HepG2 (cell line): ENCODE measurements around the gene ANKRD65. TPM values are rescaled to one million over a fixed set of nuclear protein-coding genes. Genes with fewer than 3 reads are reported as not detected.
A peak's percentile ranks its signal among the peaks of the same experiment; 100 is the strongest.

Source experiments
- AKAP8 ChIP-seq: sonication (generic); formaldehyde crosslinking; IDR thresholded peaks from 2 replicates; pipeline ENCODE4 v1.5.1; 2020; ENCODE audit warnings: mild to moderate bottlenecking, missing genetic modification reagents
- ASH2L ChIP-seq: fragments of 300-600, 200-600 bp; sonication (generic); IDR thresholded peaks from 2 replicates; pipeline ENCODE4 v1.7.0; 2017; ENCODE audit warnings: low read depth, mild to moderate bottlenecking, moderate library complexity, mixed read lengths, low read length; ENCODE audit not compliant: insufficient read length
- ATF1 ChIP-seq: IDR thresholded peaks from 2 replicates; pipeline ENCODE4 v1.6.1; 2016; ENCODE audit warnings: mild to moderate bottlenecking, control low read depth
- ATF7 ChIP-seq, 2 experiments: fragments of 450-650 bp in 1 of 2; sonication (generic) in 1 of 2; formaldehyde crosslinking in 1 of 2; IDR thresholded peaks; 2 replicates each; pipeline versions ENCODE4 v1.4.0 to v1.6.1; 2016 to 2020; ENCODE audit warnings: antibody characterized with exemption in 1 of 2, mild to moderate bottlenecking in 1 of 2, missing genetic modification reagents in 1 of 2
- ELF3 ChIP-seq: IDR thresholded peaks from 2 replicates; pipeline ENCODE4 v1.6.1; 2016; ENCODE audit warnings: missing genetic modification reagents, missing compliant biosample characterization
- HNRNPLL ChIP-seq: fragments of 200-400 bp; formaldehyde crosslinking; IDR thresholded peaks from 2 replicates; pipeline ENCODE4 v1.6.1; 2017; ENCODE audit warnings: mild to moderate bottlenecking, low read depth, low read length; ENCODE audit not compliant: poor library complexity, severe bottlenecking
- KLF12 ChIP-seq: sonication (generic); formaldehyde crosslinking; IDR thresholded peaks from 2 replicates; pipeline ENCODE4 v1.4.0; 2020; ENCODE audit warnings: missing genetic modification reagents, borderline replicate concordance
- MED8 ChIP-seq: sonication (generic); formaldehyde crosslinking; IDR thresholded peaks from 2 replicates; pipeline ENCODE4 v1.8.1; 2023; ENCODE audit warnings: mild to moderate bottlenecking, missing genetic modification reagents; ENCODE audit not compliant: insufficient replicate concordance
- NKX3-1 ChIP-seq: sonication (generic); formaldehyde crosslinking; IDR thresholded peaks from 2 replicates; pipeline ENCODE4 v1.5.0; 2020; ENCODE audit warnings: missing genetic modification reagents
- NR2F1 ChIP-seq, 2 experiments: fragments of 450-650 bp in 1 of 2; formaldehyde crosslinking in 1 of 2; IDR thresholded peaks; 2 replicates each; pipeline versions ENCODE4 v1.5.0 to v1.6.1; 2016 to 2020; ENCODE audit warnings: mild to moderate bottlenecking in 1 of 2, missing compliant biosample characterization in 1 of 2, missing genetic modification reagents in 1 of 2, moderate library complexity in 1 of 2
- POLR2A ChIP-seq, 2 experiments: IDR thresholded peaks; 2 replicates each; pipeline ENCODE4 v1.6.1; 2011; ENCODE audit warnings: low read depth in 2 of 2, low read length in 2 of 2, mild to moderate bottlenecking in 1 of 2, moderate library complexity in 1 of 2; ENCODE audit not compliant: insufficient read depth in 1 of 2
- REPIN1 ChIP-seq: sonication (generic); formaldehyde crosslinking; IDR thresholded peaks from 2 replicates; pipeline ENCODE4 v1.8.0; 2022; ENCODE audit warnings: missing genetic modification reagents, low read depth, mild to moderate bottlenecking, borderline replicate concordance
- SIN3B ChIP-seq: fragments of 150-350 bp; IDR thresholded peaks from 2 replicates; pipeline ENCODE4 v1.6.1; 2014; ENCODE audit warnings: low read length
- SMYD3 ChIP-seq: sonication (generic); formaldehyde crosslinking; IDR thresholded peaks from 2 replicates; pipeline ENCODE4 v1.8.1; 2023; ENCODE audit warnings: mild to moderate bottlenecking, missing genetic modification reagents
- ZFP1 ChIP-seq: IDR thresholded peaks from 2 replicates; pipeline ENCODE4 v1.6.1; 2016
- ZFX ChIP-seq: sonication (generic); formaldehyde crosslinking; IDR thresholded peaks from 2 replicates; pipeline ENCODE4 v1.4.0; 2020; ENCODE audit warnings: mild to moderate bottlenecking, low read depth, missing genetic modification reagents, moderate library complexity
- ZNF224 ChIP-seq: sonication (generic); formaldehyde crosslinking; IDR thresholded peaks from 2 replicates; pipeline ENCODE4 v1.5.0; 2020; ENCODE audit warnings: mild to moderate bottlenecking, missing genetic modification reagents
- ZNF460 ChIP-seq: sonication (generic); formaldehyde crosslinking; IDR thresholded peaks from 2 replicates; pipeline ENCODE4 v1.5.1; 2020; ENCODE audit warnings: missing genetic modification reagents, mild to moderate bottlenecking, borderline replicate concordance
- ZNF549 ChIP-seq: sonication (generic); formaldehyde crosslinking; IDR thresholded peaks from 2 replicates; pipeline ENCODE4 v1.5.0; 2020; ENCODE audit warnings: missing genetic modification reagents
- ZNF569 ChIP-seq: sonication (generic); formaldehyde crosslinking; IDR thresholded peaks from 2 replicates; pipeline ENCODE4 v1.5.0; 2020; ENCODE audit warnings: mild to moderate bottlenecking, missing genetic modification reagents, moderate library complexity, borderline replicate concordance
- ZNF775 ChIP-seq: sonication (generic); formaldehyde crosslinking; IDR thresholded peaks from 2 replicates; pipeline ENCODE4 v1.4.0; 2020; ENCODE audit warnings: missing genetic modification reagents, mild to moderate bottlenecking, moderate library complexity, borderline replicate concordance
- polyA plus RNA-seq, 8 experiments: library from polyadenylated mRNA; depleted of rRNA in 3 of 8; stranded (reverse) in 7 of 8; unstranded in 1 of 8; fragments of >200 nt; fragmentation: Illumina TruSeq in 4 of 8; extraction: Trizol in 4 of 8; gene quantifications; 2 replicates each; pipeline versions ENCODE4 v1.2.1 to v1.2.3, GENCODE V29; 2011 to 2016; ENCODE audit warnings: low read depth in 4 of 8, missing spikeins in 1 of 8, mixed read lengths in 1 of 8; ENCODE audit not compliant: insufficient read depth in 1 of 8
- total RNA-seq, 5 experiments: library from RNA; depleted of rRNA; stranded (reverse); fragments of >200 nt; fragmentation: Illumina TruSeq; extraction: Trizol; gene quantifications; 2 replicates each; pipeline ENCODE4 v1.2.3, GENCODE V29; 2016; ENCODE audit warnings: low read depth in 1 of 5
- TF ChIP-seq, protein P1 (sequence below): sonication (generic); IDR thresholded peaks from 2 replicates; pipeline ENCODE4 v1.6.1; 2016; ENCODE audit warnings: low read depth, borderline replicate concordance
- TF ChIP-seq, protein P2 (sequence below): sonication (generic); formaldehyde crosslinking; IDR thresholded peaks from 2 replicates; pipeline ENCODE4 v1.4.0; 2020; ENCODE audit warnings: missing genetic modification reagents
- TF ChIP-seq, protein P3 (sequence below): sonication (generic); formaldehyde crosslinking; IDR thresholded peaks from 2 replicates; pipeline ENCODE4 v1.4.0; 2020; ENCODE audit warnings: mild to moderate bottlenecking, missing genetic modification reagents
- TF ChIP-seq, protein P4 (sequence below): sonication (generic); formaldehyde crosslinking; IDR thresholded peaks from 2 replicates; pipeline ENCODE4 v1.8.0; 2022; ENCODE audit warnings: missing genetic modification reagents, low read depth, mild to moderate bottlenecking, borderline replicate concordance

Gene ANKRD65
- total and polyA plus RNA-seq, 2 of the 13 experiments (the other 11 are each of a cell fraction or from before 2014, with no cell fraction given): 12.1 to 30.1 TPM

DNA sequence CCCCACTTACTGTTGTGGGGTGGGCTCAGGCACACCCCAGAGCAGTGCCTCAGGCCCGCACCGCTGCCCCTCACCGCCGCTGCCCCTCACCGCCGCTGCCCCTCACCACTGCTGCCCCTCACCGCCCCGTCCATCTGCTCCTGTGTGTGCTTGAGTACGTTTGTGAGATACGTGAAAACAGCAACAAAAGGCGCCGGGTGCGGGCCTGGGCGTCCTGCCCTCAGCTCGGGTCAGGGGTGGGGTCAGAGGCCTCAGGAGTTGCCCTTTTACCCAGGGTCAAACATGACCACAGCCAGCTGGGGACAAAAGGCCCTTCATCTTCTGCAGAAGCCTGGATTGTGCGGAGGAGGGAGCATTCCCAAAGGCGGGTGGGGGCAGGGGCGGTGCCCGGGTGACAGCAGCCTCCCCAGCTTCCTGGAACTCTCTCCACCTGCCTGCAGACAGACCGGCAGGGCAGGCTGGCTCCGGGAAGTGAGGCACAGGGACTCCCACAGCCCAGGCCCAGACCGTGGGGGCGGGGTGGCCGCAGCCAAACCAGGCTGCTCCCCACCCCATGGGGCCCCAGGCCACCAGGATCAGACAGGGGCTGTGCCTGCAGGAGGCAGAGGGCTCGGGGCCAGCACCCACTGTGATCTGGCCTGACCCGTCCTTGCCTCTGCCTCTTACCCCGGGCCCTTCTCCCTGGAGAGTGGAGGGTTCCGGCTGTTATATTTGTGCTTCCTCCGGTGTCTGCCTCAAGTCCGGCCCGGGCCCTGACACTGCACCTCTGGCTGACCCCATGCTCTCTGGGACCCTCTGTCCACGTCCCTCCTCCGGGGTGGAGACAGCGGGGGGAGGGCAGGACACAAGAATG is 12.1 kb upstream of the ANKRD65 start (continued):
- TF ChIP-seq, protein P1, sequence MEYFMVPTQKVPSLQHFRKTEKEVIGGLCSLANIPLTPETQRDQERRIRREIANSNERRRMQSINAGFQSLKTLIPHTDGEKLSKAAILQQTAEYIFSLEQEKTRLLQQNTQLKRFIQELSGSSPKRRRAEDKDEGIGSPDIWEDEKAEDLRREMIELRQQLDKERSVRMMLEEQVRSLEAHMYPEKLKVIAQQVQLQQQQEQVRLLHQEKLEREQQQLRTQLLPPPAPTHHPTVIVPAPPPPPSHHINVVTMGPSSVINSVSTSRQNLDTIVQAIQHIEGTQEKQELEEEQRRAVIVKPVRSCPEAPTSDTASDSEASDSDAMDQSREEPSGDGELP: peak; percentile 97
- no peak for TF ChIP-seq ATF7 (IDR thresholded peaks at IDR 0.05)
- 0 out of 2 replicates have a peak, but pooled peaks have one; percentile 52 for TF ChIP-seq ATF7 (CRISPR knock-in tag; IDR thresholded peaks at IDR 0.05)
- 0 out of 2 replicates have a peak, but pooled peaks have one; percentile 63 for TF ChIP-seq SMYD3 (CRISPR knock-in tag)
- peak; percentile 97 to 99 for TF ChIP-seq NR2F1 (CRISPR knock-in tag; IDR thresholded peaks at IDR 0.05)
- TF ChIP-seq, protein P2, sequence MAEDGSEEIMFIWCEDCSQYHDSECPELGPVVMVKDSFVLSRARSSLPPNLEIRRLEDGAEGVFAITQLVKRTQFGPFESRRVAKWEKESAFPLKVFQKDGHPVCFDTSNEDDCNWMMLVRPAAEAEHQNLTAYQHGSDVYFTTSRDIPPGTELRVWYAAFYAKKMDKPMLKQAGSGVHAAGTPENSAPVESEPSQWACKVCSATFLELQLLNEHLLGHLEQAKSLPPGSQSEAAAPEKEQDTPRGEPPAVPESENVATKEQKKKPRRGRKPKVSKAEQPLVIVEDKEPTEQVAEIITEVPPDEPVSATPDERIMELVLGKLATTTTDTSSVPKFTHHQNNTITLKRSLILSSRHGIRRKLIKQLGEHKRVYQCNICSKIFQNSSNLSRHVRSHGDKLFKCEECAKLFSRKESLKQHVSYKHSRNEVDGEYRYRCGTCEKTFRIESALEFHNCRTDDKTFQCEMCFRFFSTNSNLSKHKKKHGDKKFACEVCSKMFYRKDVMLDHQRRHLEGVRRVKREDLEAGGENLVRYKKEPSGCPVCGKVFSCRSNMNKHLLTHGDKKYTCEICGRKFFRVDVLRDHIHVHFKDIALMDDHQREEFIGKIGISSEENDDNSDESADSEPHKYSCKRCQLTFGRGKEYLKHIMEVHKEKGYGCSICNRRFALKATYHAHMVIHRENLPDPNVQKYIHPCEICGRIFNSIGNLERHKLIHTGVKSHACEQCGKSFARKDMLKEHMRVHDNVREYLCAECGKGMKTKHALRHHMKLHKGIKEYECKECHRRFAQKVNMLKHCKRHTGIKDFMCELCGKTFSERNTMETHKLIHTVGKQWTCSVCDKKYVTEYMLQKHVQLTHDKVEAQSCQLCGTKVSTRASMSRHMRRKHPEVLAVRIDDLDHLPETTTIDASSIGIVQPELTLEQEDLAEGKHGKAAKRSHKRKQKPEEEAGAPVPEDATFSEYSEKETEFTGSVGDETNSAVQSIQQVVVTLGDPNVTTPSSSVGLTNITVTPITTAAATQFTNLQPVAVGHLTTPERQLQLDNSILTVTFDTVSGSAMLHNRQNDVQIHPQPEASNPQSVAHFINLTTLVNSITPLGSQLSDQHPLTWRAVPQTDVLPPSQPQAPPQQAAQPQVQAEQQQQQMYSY (CRISPR knock-in tag): peak; percentile 70; the same call in 1 of the 2 replicates
- TF ChIP-seq AKAP8: peak; percentile 96; the same call in 1 of the 2 replicates
- no peak for TF ChIP-seq ATF1 (CRISPR knock-in tag)
- TF ChIP-seq MED8 (CRISPR knock-in tag): peak; percentile 90
- TF ChIP-seq ZNF224 (CRISPR knock-in tag): no peak
- no peak for TF ChIP-seq ZNF549 (CRISPR knock-in tag)
- TF ChIP-seq REPIN1: peak; percentile 91
- TF ChIP-seq SIN3B: no peak
- no peak for TF ChIP-seq ZFP1
- no peak for TF ChIP-seq ZNF569
- peak in 1 of 2 experiments; percentile 77; a peak in 1 of 4 replicates for TF ChIP-seq POLR2A (IDR thresholded peaks at IDR 0.05; ENCODE audit: insufficient read depth in 1 of 2, low read depth in 2 of 2, low read length in 2 of 2)
- no peak for TF ChIP-seq ZNF460 (CRISPR knock-in tag)
- peak; percentile 91 for TF ChIP-seq HNRNPLL
- TF ChIP-seq NKX3-1 (CRISPR knock-in tag): no peak
- no peak for TF ChIP-seq ZNF775 (CRISPR knock-in tag)
- TF ChIP-seq ZFX (CRISPR knock-in tag): peak; percentile 87
- TF ChIP-seq, protein P3, sequence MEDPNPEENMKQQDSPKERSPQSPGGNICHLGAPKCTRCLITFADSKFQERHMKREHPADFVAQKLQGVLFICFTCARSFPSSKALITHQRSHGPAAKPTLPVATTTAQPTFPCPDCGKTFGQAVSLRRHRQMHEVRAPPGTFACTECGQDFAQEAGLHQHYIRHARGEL: 0 out of 2 replicates have a peak, but pooled peaks have one; percentile 44
- TF ChIP-seq ELF3 (CRISPR knock-in tag): peak; percentile 96
- TF ChIP-seq ASH2L: peak; percentile 26
- TF ChIP-seq KLF12 (CRISPR knock-in tag): peak; percentile 73; the same call in 1 of the 2 replicates
- TF ChIP-seq, protein P4, sequence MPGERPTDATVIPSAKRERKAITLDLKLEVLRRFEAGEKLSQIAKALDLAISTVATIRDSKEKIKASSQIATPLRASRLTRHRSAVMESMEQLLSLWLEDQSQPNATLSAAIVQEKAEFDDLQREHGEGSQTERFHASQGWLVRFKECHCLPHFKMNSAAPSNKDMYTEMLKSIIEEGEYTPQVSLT (CRISPR knock-in tag): no peak
